Karpas-422 (cell line): Measurements from ENCODE around the gene KAZN. TPM values are rescaled to one million over a fixed set of nuclear protein-coding genes. Genes with fewer than 3 reads are reported as not detected.

ENCODE experiments used
- DNase-seq: peaks from one replicate; pipeline ENCODE4 v3.0.0-alpha.2; 2015
- H2AFZ ChIP-seq: fragments of 200-600 bp; sonication (generic); 2 replicates; pipeline ENCODE4 v1.6.1; 2014; ENCODE audit warnings: antibody characterized with exemption, low read length, mixed read lengths
- H3K27ac ChIP-seq: fragments of 200-600 bp; sonication (generic); 2 replicates; pipeline ENCODE4 v1.5.1; 2014; ENCODE audit warnings: mild to moderate bottlenecking, low read length, moderate library complexity
- H3K27me3 ChIP-seq: fragments of 200-600 bp; sonication (generic); 2 replicates; pipeline ENCODE4 v1.6.1; 2014; ENCODE audit warnings: low read length, mixed read lengths
- H3K36me3 ChIP-seq: fragments of 200-600 bp; sonication (generic); 2 replicates; pipeline ENCODE4 v1.6.1; 2014; ENCODE audit warnings: low read length, mixed read lengths; ENCODE audit not compliant: insufficient read depth
- H3K4me1 ChIP-seq: fragments of 200-600 bp; sonication (generic); 2 replicates; pipeline ENCODE4 v1.6.1; 2014; ENCODE audit warnings: mild to moderate bottlenecking, low read length, mixed read lengths
- H3K4me2 ChIP-seq: fragments of 200-600 bp; sonication (generic); 2 replicates; pipeline ENCODE4 v1.6.1; 2014; ENCODE audit warnings: low read length, low read depth, mild to moderate bottlenecking; ENCODE audit not compliant: poor library complexity, severe bottlenecking
- H3K4me3 ChIP-seq: fragments of 200-600 bp; sonication (generic); 2 replicates; pipeline ENCODE4 v1.5.1; 2014; ENCODE audit warnings: mild to moderate bottlenecking, antibody characterized with exemption, low read length, mixed read lengths
- H3K79me2 ChIP-seq: fragments of 200-600 bp; sonication (generic); 2 replicates; pipeline ENCODE4 v1.6.1; 2014; ENCODE audit warnings: mild to moderate bottlenecking, low read length, mixed read lengths
- H3K9ac ChIP-seq: fragments of 200-600 bp; sonication (generic); 2 replicates; pipeline ENCODE4 v1.6.0; 2014; ENCODE audit warnings: low read length
- H3K9me2 ChIP-seq: fragments of 200-600 bp; sonication (generic), shearing (Covaris generic); replicated peaks from 2 replicates; pipeline ENCODE4 v1.6.0; 2014; ENCODE audit warnings: mild to moderate bottlenecking, low read length, moderate library complexity; ENCODE audit not compliant: insufficient read depth
- H3K9me3 ChIP-seq: fragments of 300-700, 200-600 bp; sonication (generic); 2 replicates; pipeline ENCODE4 v1.6.1; 2014; ENCODE audit warnings: low read length, mixed read lengths
- H4K20me1 ChIP-seq: fragments of 200-600 bp; sonication (generic); 2 replicates; pipeline ENCODE4 v1.6.1; 2014; ENCODE audit warnings: mild to moderate bottlenecking, antibody characterized with exemption, low read length, low read depth; ENCODE audit not compliant: insufficient read depth
- total RNA-seq: library from RNA; depleted of rRNA; stranded (reverse); fragments of >200 nt; shearing (Covaris generic); gene quantifications from 2 replicates; pipeline ENCODE4 v1.2.3, GENCODE V29; 2014; ENCODE audit warnings: low replicate concordance

The KAZN gene
- total RNA-seq, 1 experiment from 2014 or later: not detected

- H4K20me1 ChIP-seq: no peaks in the 10 kb centered on the region
- no peak overlapping the region for H3K9ac ChIP-seq
- peaks cover 8% of the 10 kb centered on the region for H3K4me1 ChIP-seq
- H2AFZ ChIP-seq: no peak overlapping the region
- no peaks in the 10 kb centered on the region for H3K9me2 ChIP-seq
- H3K27me3 ChIP-seq: no peaks in the 10 kb centered on the region
- H3K36me3 ChIP-seq: no peaks in the 10 kb centered on the region
- H3K27ac ChIP-seq: no peak overlapping the region
- H3K79me2 ChIP-seq: no peaks in the 10 kb centered on the region
- no peak overlapping the region for H3K4me2 ChIP-seq
- no peak overlapping the region for H3K4me3 ChIP-seq
- no peaks in the 10 kb centered on the region for H3K9me3 ChIP-seq
- no peak for DNase-seq
Measured at GRCh38 chr1:15031251-15031933, 432.9 kb downstream of the KAZN start.

- Histone ChIP-seq H3K4me1 (peaks cover 8% of the 10 kb centered on the region), H3K9ac (no peak overlapping the region), H3K9me2 (no peaks in the 10 kb centered on the region), H4K20me1 (no peaks in the 10 kb centered on the region), H3K36me3 (no peaks in the 10 kb centered on the region), H3K9me3 (no peaks in the 10 kb centered on the region), H3K4me3 (no peak overlapping the region), H3K27me3 (no peaks in the 10 kb centered on the region), H3K27ac (no peak overlapping the region), H2AFZ (no peak overlapping the region), H3K4me2 (no peak overlapping the region), H3K79me2 (no peaks in the 10 kb centered on the region)
- DNase-seq: no peak
Measured at GRCh38 chr1:15033264-15033663, 434.8 kb downstream of the KAZN start.

GRCh38 chr1:15034656-15035055, 436.2 kb downstream of the KAZN start:
- no peak overlapping the region for H3K9ac ChIP-seq
- no peak for DNase-seq
- H3K27ac ChIP-seq: no peak overlapping the region

GRCh38 chr1:15035236-15035635, 436.8 kb downstream of the KAZN start:
- Histone ChIP-seq H3K4me1 (peaks cover 8% of the 10 kb centered on the region), H3K27ac (no peak overlapping the region), H3K9me3 (no peaks in the 10 kb centered on the region), H3K27me3 (no peaks in the 10 kb centered on the region), H4K20me1 (no peaks in the 10 kb centered on the region), H3K4me2 (no peak overlapping the region), H3K9me2 (no peaks in the 10 kb centered on the region), H2AFZ (no peak overlapping the region), H3K79me2 (no peaks in the 10 kb centered on the region), H3K36me3 (no peaks in the 10 kb centered on the region), H3K4me3 (no peak overlapping the region), H3K9ac (no peak overlapping the region)
- no peak for DNase-seq

More at GRCh38 chr1:15034656-15035055, 436.2 kb downstream of the KAZN start:
- Histone ChIP-seq H4K20me1 (no peaks in the 10 kb centered on the region), H3K4me3 (no peak overlapping the region), H3K36me3 (no peaks in the 10 kb centered on the region), H3K9me2 (no peaks in the 10 kb centered on the region), H2AFZ (no peak overlapping the region), H3K4me1 (peaks cover 8% of the 10 kb centered on the region), H3K9me3 (no peaks in the 10 kb centered on the region), H3K27me3 (no peaks in the 10 kb centered on the region), H3K79me2 (no peaks in the 10 kb centered on the region), H3K4me2 (no peak overlapping the region)

- no peaks in the 10 kb centered on the region for H3K9me2 ChIP-seq
- H3K9ac ChIP-seq: no peak overlapping the region
Measured at GRCh38 chr1:15036101-15036500, 437.6 kb downstream of the KAZN start.

GRCh38 chr1:15038232-15039016, 439.9 kb downstream of the KAZN start:
- Histone ChIP-seq H3K9me3 (no peaks in the 10 kb centered on the region), H3K27ac (no peak overlapping the region), H3K36me3 (no peaks in the 10 kb centered on the region), H2AFZ (no peak overlapping the region), H3K4me3 (no peak overlapping the region), H3K9me2 (no peaks in the 10 kb centered on the region), H4K20me1 (no peaks in the 10 kb centered on the region), H3K4me1 (peaks cover 6% of the 10 kb centered on the region), H3K27me3 (no peaks in the 10 kb centered on the region), H3K79me2 (no peaks in the 10 kb centered on the region), H3K9ac (no peak overlapping the region), H3K4me2 (no peak overlapping the region)
- peak; percentile 82 for DNase-seq

More at GRCh38 chr1:15036101-15036500, 437.6 kb downstream of the KAZN start:
- H3K36me3 ChIP-seq: no peaks in the 10 kb centered on the region
- H3K79me2 ChIP-seq: no peaks in the 10 kb centered on the region
- H3K4me3 ChIP-seq: no peak overlapping the region
- H2AFZ ChIP-seq: no peak overlapping the region
- no peaks in the 10 kb centered on the region for H4K20me1 ChIP-seq
- H3K27me3 ChIP-seq: no peaks in the 10 kb centered on the region
- H3K4me1 ChIP-seq: peaks cover 8% of the 10 kb centered on the region
- no peak overlapping the region for H3K4me2 ChIP-seq
- no peaks in the 10 kb centered on the region for H3K9me3 ChIP-seq
- no peak overlapping the region for H3K27ac ChIP-seq
- no peak for DNase-seq

- H4K20me1 ChIP-seq: no peaks in the 10 kb centered on the region
- DNase-seq: no peak
- H3K4me1 ChIP-seq: no peaks in the 10 kb centered on the region
- no peak overlapping the region for H2AFZ ChIP-seq
- H3K9me2 ChIP-seq: no peaks in the 10 kb centered on the region
- no peak overlapping the region for H3K4me2 ChIP-seq
- no peaks in the 10 kb centered on the region for H3K36me3 ChIP-seq
- H3K9me3 ChIP-seq: no peaks in the 10 kb centered on the region
- H3K79me2 ChIP-seq: no peaks in the 10 kb centered on the region
- H3K9ac ChIP-seq: no peak overlapping the region
- H3K27ac ChIP-seq: no peak overlapping the region
- no peaks in the 10 kb centered on the region for H3K27me3 ChIP-seq
- H3K4me3 ChIP-seq: no peak overlapping the region
Measured at GRCh38 chr1:15039017-15039648, 440.6 kb downstream of the KAZN start.

GRCh38 chr1:15039901-15040300, 441.4 kb downstream of the KAZN start:
- Histone ChIP-seq H3K4me2 (no peak overlapping the region), H3K9ac (no peak overlapping the region), H3K9me2 (no peaks in the 10 kb centered on the region), H3K4me3 (no peak overlapping the region), H2AFZ (no peak overlapping the region), H3K79me2 (no peaks in the 10 kb centered on the region), H3K36me3 (no peaks in the 10 kb centered on the region), H3K27me3 (no peaks in the 10 kb centered on the region), H3K9me3 (no peaks in the 10 kb centered on the region), H3K27ac (no peak overlapping the region), H3K4me1 (no peaks in the 10 kb centered on the region), H4K20me1 (no peaks in the 10 kb centered on the region)
- no peak for DNase-seq
